Neuronal stem cell (in vitro differentiated cells): ENCODE measurements around the gene MORF4L2.

Experiments used
- DNase-seq: peaks from one replicate; pipeline ENCODE4 v3.0.0-alpha.2; 2013; ENCODE audit warnings: low spot score
- H2AFZ ChIP-seq: one replicate; pipeline ENCODE4 v1.6.1; 2013; ENCODE audit warnings: mild to moderate bottlenecking, low read length, inconsistent platforms
- H2AK5ac ChIP-seq: 2 replicates; pipeline ENCODE4 v1.6.1; 2013; ENCODE audit warnings: low read depth, mild to moderate bottlenecking, inconsistent platforms, low read length, moderate library complexity, mixed read lengths
- H2BK120ac ChIP-seq: 2 replicates; pipeline ENCODE4 v1.6.1; 2013; ENCODE audit warnings: low read depth, mild to moderate bottlenecking, inconsistent platforms, low read length, moderate library complexity, mixed read lengths
- H2BK12ac ChIP-seq: one replicate; pipeline ENCODE4 v1.6.1; 2013; ENCODE audit warnings: low read length, inconsistent platforms
- H2BK15ac ChIP-seq: 2 replicates; pipeline ENCODE4 v1.6.1; 2013; ENCODE audit warnings: mild to moderate bottlenecking, low read length, inconsistent platforms, mixed read lengths
- H2BK5ac ChIP-seq: one replicate; pipeline ENCODE4 v1.6.1; 2013; ENCODE audit warnings: inconsistent platforms, mild to moderate bottlenecking, low read length, moderate library complexity
- H3K14ac ChIP-seq: one replicate; pipeline ENCODE4 v1.6.1; 2013; ENCODE audit warnings: low read length, inconsistent platforms
- H3K18ac ChIP-seq: 2 replicates; pipeline ENCODE4 v1.6.1; 2013; ENCODE audit warnings: low read length, inconsistent platforms
- H3K23ac ChIP-seq: 2 replicates; pipeline ENCODE4 v1.6.1; 2013; ENCODE audit warnings: low read depth, mild to moderate bottlenecking, mixed read lengths, low read length, inconsistent platforms; ENCODE audit not compliant: poor library complexity
- H3K27ac ChIP-seq: replicated peaks from 3 replicates; pipeline ENCODE4 v1.5.1; 2013; ENCODE audit warnings: low read length, inconsistent platforms
- H3K27me3 ChIP-seq, 3 experiments: 2 replicates each; pipeline ENCODE4 v1.6.1; 2013; ENCODE audit warnings: low read length in 3 of 3, mild to moderate bottlenecking in 2 of 3, inconsistent platforms in 1 of 3, low read depth in 1 of 3, mixed read lengths in 1 of 3, moderate library complexity in 1 of 3; ENCODE audit not compliant: control insufficient read depth in 3 of 3, insufficient read depth in 3 of 3
- H3K36me3 ChIP-seq, 2 donors: replicated peaks in 1 of 2; 2 replicates each; pipeline ENCODE4 v1.6.1; 2013; ENCODE audit warnings: low read length in 2 of 2; ENCODE audit not compliant: control insufficient read depth in 2 of 2, insufficient read depth in 2 of 2
- H3K4ac ChIP-seq: 2 replicates; pipeline ENCODE4 v1.6.1; 2013; ENCODE audit warnings: inconsistent platforms, mild to moderate bottlenecking, low read length, moderate library complexity
- H3K4me1 ChIP-seq, 2 donors: 1 replicate in 1 of 2; 2 replicates in 1 of 2; pipeline ENCODE4 v1.6.1; 2013; ENCODE audit warnings: low read length in 2 of 2, low read depth in 1 of 2; ENCODE audit not compliant: control insufficient read depth in 2 of 2, insufficient read depth in 1 of 2
- H3K4me2 ChIP-seq: one replicate; pipeline ENCODE4 v1.6.1; 2013; ENCODE audit warnings: mild to moderate bottlenecking, low read length, inconsistent platforms; ENCODE audit not compliant: insufficient read depth, poor library complexity, severe bottlenecking
- H3K4me3 ChIP-seq, 2 donors: 2 replicates each; pipeline ENCODE4 v1.5.1; 2013; ENCODE audit warnings: low read length in 2 of 2, mild to moderate bottlenecking in 2 of 2, inconsistent platforms in 1 of 2, moderate library complexity in 1 of 2
- H3K79me1 ChIP-seq: one replicate; pipeline ENCODE4 v1.6.1; 2013; ENCODE audit warnings: low read depth, mild to moderate bottlenecking, inconsistent platforms, low read length, moderate library complexity
- H3K9ac ChIP-seq: one replicate; pipeline ENCODE4 v1.6.1; 2013; ENCODE audit warnings: mild to moderate bottlenecking, low read depth, low read length, inconsistent platforms; ENCODE audit not compliant: poor library complexity
- H3K9me3 ChIP-seq, 2 donors: replicated peaks in 1 of 2; 2 replicates each; pipeline versions ENCODE3 to v1.6.1; 2013; ENCODE audit warnings: low read length in 2 of 2, mild to moderate bottlenecking in 2 of 2, inconsistent platforms in 1 of 2, low read depth in 1 of 2, mixed read lengths in 1 of 2, moderate library complexity in 1 of 2; ENCODE audit not compliant: control insufficient read depth in 2 of 2, insufficient read depth in 1 of 2
- H4K8ac ChIP-seq: one replicate; pipeline ENCODE4 v1.6.1; 2013; ENCODE audit warnings: low read depth, mild to moderate bottlenecking, inconsistent platforms, low read length, moderate library complexity
- H4K91ac ChIP-seq: one replicate; pipeline ENCODE4 v1.6.1; 2013; ENCODE audit warnings: low read length, low read depth, mild to moderate bottlenecking, inconsistent platforms; ENCODE audit not compliant: poor library complexity
- WGBS, 2 donors: extraction: QIAGEN DNeasy Blood & Tissue Kit; methylation state at CpG; one replicate each; pipeline ENCODE4 v1.1.7; 2013; ENCODE audit warnings: missing lambda C conversion rate in 2 of 2, mixed read lengths in 1 of 2; ENCODE audit not compliant: insufficient read length in 2 of 2, insufficient replicate concordance in 1 of 2; ENCODE audit errors: extremely low coverage in 2 of 2; 5-methylcytosine and 5-hydroxymethylcytosine counted together

Gene MORF4L2

DNA sequence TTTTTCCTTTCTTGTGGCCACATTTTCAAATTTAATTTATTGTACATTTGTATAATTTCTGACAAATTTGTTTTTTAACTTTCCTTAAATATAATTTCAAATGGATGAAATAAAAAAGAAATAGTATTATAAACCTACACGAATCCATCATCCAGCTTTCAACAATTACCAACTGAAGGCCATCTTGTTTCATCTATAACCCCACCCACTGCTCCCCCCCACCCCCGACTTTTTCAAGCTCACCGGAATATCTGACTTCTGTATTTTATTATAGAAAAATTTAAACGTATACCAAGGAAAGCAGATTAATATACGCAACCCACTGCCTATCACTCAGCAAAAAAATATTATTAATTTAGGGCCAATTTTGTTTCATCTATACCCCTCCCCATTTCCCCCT lies 1.1 kb downstream of the MORF4L2 start:
- H3K4me2 ChIP-seq = no peak overlapping the region
- no peak overlapping the region for H2AK5ac ChIP-seq
- no peaks in the 10 kb centered on the region for H3K79me1 ChIP-seq
- H4K91ac ChIP-seq = no peak overlapping the region
- no peak overlapping the region for H4K8ac ChIP-seq
- no peak overlapping the region for H3K14ac ChIP-seq
- H3K4ac ChIP-seq = no peak overlapping the region
- no peak overlapping the region for H2BK15ac ChIP-seq
- H2BK5ac ChIP-seq = no peak overlapping the region
- no peak overlapping the region for H3K23ac ChIP-seq
- no peak overlapping the region for H2BK120ac ChIP-seq
- H3K27me3 ChIP-seq = no peaks in the 10 kb centered on the region
- no peak overlapping the region for H2AFZ ChIP-seq
- peaks cover 8 to 48% of the 10 kb centered on the region in 2 donors for H3K36me3 ChIP-seq
- no peaks in the 10 kb centered on the region for H3K9me3 ChIP-seq
- no peak overlapping the region for H3K18ac ChIP-seq
- no peaks in the 10 kb centered on the region for H3K4me1 ChIP-seq
- H2BK12ac ChIP-seq = no peak overlapping the region
- no CpG with 5 or more reads among the region's 5 CpGs for WGBS, 2 donors
- peak overlapping the region in 1 of 2 donors; percentile 61 for H3K4me3 ChIP-seq
- no peak for DNase-seq
- H3K27ac ChIP-seq = no peak overlapping the region
- no peak overlapping the region for H3K9ac ChIP-seq

DNA sequence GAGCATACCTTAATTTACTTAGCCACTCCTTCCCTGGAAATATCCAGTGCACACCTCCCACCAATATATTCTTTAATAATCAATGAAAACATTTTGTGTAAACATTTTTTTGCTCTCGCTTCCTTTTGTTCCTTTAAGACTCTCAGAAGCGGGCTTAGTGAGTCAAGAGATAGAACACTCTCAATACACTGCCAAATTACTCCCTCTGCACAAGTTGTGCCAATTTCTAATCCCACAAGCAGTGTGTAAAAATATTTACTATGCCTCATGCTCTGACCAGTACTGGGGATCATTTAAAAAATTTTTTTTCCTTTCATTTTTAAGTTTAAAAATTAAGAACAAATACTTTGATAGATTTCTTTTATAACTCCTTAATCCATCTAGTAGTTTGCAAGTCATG lies 5.1 kb downstream of the MORF4L2 start:
- peaks cover 17 to 87% of the 10 kb centered on the region in 2 donors for H3K36me3 ChIP-seq
- WGBS, 2 donors = no CpG with 5 or more reads among the region's 2 CpGs
- H3K27ac ChIP-seq = no peak overlapping the region
- H2BK120ac ChIP-seq = no peak overlapping the region
- H3K4me1 ChIP-seq = no peaks in the 10 kb centered on the region
- H2BK15ac ChIP-seq = no peak overlapping the region
- no peak overlapping the region for H2AK5ac ChIP-seq
- no peak overlapping the region for H4K8ac ChIP-seq
- no peak for DNase-seq
- no peaks in the 10 kb centered on the region for H3K79me1 ChIP-seq
- no peak overlapping the region for H3K14ac ChIP-seq
- H3K4ac ChIP-seq = no peak overlapping the region
- H2BK5ac ChIP-seq = no peak overlapping the region
- H3K23ac ChIP-seq = no peak overlapping the region
- H3K9me3 ChIP-seq = no peaks in the 10 kb centered on the region
- no peak overlapping the region for H3K9ac ChIP-seq
- no peak overlapping the region for H3K4me3 ChIP-seq
- H3K18ac ChIP-seq = no peak overlapping the region
- no peak overlapping the region for H4K91ac ChIP-seq
- no peaks in the 10 kb centered on the region for H3K27me3 ChIP-seq
- H2AFZ ChIP-seq = no peak overlapping the region
- H3K4me2 ChIP-seq = no peak overlapping the region
- no peak overlapping the region for H2BK12ac ChIP-seq

DNA sequence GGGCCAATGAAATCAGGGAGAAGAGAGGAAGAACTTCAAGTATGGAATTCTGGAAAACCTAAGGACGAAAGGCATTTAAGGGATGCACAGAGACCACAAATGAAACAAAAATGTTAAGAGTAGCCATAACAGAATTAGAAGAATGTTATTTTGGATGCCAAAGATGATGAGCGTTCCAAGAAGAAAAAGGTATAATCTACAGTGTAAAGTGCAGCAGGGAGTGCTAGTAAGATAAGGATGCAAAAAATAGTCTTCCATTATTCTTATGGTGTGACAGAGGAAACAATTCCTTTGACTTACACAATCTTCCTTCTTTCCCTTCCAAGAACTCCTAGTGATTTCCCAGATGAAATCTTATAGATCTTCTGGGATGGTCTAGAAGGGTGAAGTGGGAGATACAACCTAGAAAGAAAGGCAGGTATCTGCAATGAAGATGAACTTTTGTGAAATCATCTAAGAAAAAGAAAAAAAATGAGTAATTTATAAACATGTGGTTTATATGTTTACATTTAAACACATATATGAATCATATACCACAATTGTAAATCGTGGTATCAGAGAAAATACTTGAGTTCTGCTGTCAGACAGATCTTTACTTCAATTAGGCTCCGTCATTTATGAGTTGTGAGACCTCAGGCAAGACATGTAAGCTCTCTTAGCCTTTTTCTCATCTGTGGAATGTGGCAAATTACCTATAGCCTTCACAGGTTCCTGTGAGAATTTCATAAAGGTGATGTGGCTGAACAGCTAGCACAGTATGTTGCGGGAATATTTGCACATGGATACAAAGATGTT lies 8.1 kb downstream of the MORF4L2 start:
- Histone ChIP-seq H4K91ac (no peak overlapping the region), H3K36me3 (peaks cover 13 to 85% of the 10 kb centered on the region in 2 donors), H3K9ac (no peak overlapping the region), H3K23ac (no peak overlapping the region), H3K4me2 (no peak overlapping the region), H2BK5ac (no peak overlapping the region), H3K79me1 (no peaks in the 10 kb centered on the region), H3K27me3 (no peaks in the 10 kb centered on the region), H3K4me1 (peaks cover 0 to 2% of the 10 kb centered on the region in 2 donors), H3K18ac (no peak overlapping the region), H3K14ac (no peak overlapping the region), H2BK12ac (no peak overlapping the region), H2AK5ac (no peak overlapping the region), H2BK120ac (no peak overlapping the region), H2AFZ (no peak overlapping the region), H3K27ac (no peak overlapping the region), H3K4me3 (no peak overlapping the region), H4K8ac (no peak overlapping the region), H2BK15ac (no peak overlapping the region), H3K4ac (no peak overlapping the region), H3K9me3 (no peaks in the 10 kb centered on the region)
- WGBS, 2 donors = no CpG with 5 or more reads among the region's 5 CpGs
- no peak for DNase-seq

DNA sequence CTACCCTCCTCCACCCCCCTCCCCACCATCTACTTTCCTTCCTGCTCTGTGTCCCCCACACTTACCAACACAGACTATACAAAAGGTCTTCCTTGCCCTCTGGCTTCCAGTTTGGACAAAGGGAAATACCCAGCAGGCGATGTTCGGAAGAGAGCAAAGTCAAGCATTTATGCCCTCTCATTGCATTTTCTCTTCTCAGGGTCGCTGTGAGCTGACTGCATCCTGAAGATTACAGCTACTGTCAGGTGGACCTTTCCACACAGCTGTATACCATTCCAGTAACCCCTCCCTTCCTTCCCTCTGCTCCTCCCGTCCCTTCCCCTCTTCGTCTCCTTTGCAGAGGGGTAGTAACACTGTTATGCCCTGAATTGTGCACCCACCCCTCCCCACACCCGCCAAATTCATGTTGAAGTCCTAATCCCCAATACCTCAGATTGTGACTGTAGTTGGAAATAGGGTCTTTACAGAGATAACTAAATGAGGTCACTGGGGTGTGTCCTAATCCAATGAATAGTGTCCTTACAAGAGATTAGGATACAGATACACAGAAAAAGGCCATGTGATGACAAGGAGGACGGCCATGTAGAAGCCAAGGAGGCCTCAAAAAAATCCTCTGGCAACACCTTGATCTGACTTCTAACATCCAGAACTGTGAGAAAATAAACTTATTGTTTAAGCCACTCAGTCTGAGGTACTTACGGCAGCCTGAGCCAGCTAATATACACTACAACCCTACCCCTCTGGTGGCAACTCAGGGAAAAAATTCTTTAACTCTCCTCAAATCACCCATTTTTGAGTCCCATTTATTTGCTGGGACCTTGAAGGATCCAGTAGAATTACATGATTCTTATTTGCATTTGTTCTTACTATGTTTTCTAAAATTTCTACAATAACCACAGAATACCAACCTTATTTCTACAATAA lies 11.7 kb downstream of the MORF4L2 start:
- no peak overlapping the region for H2AFZ ChIP-seq
- no peak overlapping the region for H2BK120ac ChIP-seq
- H2BK5ac ChIP-seq = no peak overlapping the region
- no peak overlapping the region for H3K9ac ChIP-seq
- H2AK5ac ChIP-seq = no peak overlapping the region
- peak overlapping the region; percentile 35 for H3K27ac ChIP-seq
- no peak overlapping the region for H2BK15ac ChIP-seq
- H3K4me1 ChIP-seq = peaks cover 0 to 2% of the 10 kb centered on the region in 2 donors
- H3K4me3 ChIP-seq = no peak overlapping the region
- no peak overlapping the region for H3K18ac ChIP-seq
- H3K4ac ChIP-seq = no peak overlapping the region
- H3K4me2 ChIP-seq = no peak overlapping the region
- no peaks in the 10 kb centered on the region for H3K79me1 ChIP-seq
- no peak overlapping the region for H3K14ac ChIP-seq
- H3K27me3 ChIP-seq = no peaks in the 10 kb centered on the region
- no peak overlapping the region for H4K91ac ChIP-seq
- H3K9me3 ChIP-seq = no peaks in the 10 kb centered on the region
- no peak overlapping the region for H3K23ac ChIP-seq
- no peak overlapping the region for H2BK12ac ChIP-seq
- no peak for DNase-seq
- H3K36me3 ChIP-seq = peaks cover 5 to 49% of the 10 kb centered on the region in 2 donors
- WGBS, 2 donors = no CpG with 5 or more reads among the region's 8 CpGs
- H4K8ac ChIP-seq = no peak overlapping the region
